ENCODE data around the gene CHP2.
A peak's percentile ranks its signal among the peaks of the same experiment; 100 is the strongest.
"Not testable (repeated sequence)": the region's sequence is repeated elsewhere in the genome, so short reads cannot be mapped to it uniquely, and the experiment has no call there.

The CHP2 gene

DNA sequence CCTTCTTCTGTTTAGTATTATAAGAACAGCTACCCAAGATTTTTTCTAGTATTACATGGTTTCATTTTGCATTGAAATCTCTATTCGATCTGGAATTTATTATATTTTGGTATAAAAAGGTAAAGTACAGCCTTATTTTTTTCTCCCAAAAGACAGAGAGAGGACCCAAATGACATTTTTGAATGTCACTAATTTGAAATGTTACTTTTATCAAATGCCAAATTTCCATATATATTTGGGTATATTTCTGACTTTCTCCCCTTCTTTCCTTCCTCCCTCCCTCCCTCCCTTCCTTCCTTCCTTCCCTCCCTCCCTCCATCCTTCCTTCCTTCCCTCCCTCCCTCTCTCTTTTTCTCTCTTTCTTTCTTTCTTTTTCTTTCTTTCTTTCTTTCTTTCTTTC, 6.2 kb upstream of the CHP2 start:
- DNase-seq, result no peak

DNA sequence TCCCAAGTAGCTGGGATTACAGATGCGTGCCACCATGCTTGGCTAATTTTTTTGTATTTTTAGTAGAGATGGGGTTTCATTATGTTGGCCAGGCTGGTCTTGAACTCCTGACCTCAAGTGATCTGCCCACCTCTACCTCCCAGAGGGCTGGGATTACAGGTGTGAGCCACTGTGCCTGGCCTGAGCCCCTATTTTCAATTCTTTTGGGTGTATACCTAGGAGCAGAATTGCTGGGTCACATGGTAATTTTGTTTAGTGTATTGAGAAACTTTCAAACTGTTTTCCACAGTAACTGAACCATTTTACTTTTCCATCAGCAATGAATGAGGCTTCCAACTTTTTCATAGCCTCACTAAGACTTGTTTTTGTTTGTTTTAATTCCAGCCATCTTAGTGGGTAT, 3.8 kb upstream of the CHP2 start:
- not testable (repeated sequence) for DNase-seq

DNA sequence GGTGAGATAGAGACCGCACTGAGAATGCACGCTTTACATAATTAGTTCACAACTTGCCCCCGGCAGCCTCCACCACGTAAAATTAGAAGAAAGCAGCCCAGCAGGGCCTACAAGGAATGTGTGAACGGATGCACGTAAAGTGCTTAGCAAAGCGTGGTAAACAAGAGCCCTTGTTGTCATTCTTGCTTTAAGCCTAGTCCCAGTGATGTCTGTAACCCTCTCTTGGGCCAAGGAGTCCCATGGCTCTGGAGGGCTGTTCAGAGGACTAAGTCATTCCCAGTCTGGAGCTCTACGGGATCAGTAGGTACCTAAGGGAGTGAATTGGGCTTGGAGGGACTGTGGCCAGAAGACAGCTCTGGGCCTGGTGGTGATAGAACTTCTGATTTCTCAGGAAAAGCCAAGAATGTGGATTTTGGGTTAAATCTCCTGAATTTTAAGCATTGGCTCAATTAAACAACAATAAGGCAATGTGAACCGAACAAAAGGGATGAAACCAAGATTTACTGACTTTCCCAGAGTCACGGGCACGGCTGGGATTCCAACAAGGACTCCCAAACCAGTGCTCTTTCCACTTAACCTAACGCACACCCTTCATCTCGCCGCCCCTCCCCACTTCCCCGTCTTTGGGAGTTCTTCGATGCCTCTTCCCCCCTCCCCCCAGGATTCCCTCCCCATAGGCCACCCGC, 775 bp upstream of the CHP2 start:
- DNase-seq, result no peak

DNA sequence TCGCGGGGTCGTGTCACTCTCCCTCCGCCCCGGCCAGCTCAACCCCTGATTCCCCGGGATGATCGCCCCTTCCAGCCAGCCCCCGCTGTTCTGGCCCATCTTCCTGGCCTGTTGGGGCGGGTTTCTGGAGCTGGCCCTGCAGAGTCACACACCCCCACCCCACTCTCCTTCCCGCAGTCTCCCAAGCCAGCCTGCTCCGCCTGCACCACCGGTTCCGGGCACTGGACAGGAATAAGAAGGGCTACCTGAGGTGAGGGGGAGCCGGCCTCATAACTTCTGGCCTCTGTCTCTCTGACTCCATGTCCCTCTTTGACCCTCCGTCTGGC, 621 bp downstream of the CHP2 start:
- DNase-seq, result no peak

DNA sequence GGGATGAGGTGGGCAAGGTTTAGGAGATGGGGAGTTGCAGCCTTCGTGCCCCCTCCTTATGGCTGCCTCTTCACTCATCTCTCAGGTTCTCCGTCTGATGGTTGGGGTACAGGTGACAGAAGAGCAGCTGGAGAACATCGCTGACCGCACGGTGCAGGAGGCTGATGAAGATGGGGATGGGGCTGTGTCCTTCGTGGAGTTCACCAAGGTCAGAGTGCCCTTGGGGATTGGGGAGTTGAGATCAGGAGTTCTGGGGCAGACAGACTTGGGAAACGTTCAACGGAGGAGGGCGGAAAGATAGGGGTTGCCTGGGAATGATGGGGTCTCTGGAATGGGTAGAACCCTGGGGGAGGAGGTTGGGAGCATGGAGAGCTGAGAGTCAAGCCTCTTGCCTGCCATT, 2.3 kb downstream of the CHP2 start:
- DNase-seq, result no peak

DNA sequence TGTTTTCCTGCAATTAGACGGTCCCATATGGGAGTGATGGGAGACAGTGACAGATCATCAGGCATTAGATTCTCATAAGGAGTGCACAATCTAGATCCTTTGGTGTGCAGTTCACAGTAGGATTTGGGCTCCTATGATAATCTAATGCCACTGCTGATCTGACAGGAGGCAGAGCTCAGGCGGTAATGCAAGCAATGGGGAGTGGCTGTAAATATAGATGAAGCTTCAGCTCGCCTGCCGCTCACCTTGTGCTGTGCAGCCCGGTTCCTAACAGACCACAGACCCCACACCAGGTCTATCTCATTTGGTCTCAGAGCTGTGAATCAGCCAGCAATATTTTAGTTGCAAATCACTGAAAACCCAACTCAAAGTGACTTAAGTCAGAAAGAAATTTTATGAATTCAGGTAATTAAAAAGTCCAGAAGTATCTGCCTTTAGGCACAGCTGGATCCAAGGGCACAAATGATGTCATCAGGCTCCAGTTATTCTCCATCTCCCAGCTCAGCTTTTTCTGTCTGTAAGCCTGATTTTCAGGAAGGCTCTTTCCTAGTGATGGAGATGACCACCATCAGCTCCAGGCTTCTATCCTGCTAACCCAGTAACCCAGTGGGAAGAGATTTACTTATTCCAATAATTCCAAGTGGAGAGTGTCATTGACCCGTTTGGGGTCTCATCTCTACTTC, 3.3 kb downstream of the CHP2 start:
- no peak for DNase-seq

DNA sequence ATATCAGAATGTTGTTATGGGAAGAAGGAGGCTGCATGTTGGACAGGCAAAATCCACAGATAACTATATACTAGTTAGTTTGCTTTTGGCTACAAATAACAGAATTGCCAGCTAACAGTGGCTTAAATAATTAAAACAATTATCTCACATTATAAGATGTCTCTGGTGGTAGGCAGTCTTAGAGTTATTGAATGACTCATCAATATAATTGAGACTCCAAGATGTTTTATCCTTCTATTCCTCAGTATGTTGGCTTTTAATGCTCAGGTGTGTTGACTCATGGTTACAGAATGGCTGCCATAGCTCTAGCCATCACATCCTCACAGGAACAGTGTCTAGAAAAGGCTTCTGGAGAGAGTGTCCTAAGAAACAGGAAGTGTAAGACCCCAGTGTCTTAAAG, 11.1 kb downstream of the CHP2 start:
- no peak for DNase-seq

DNA sequence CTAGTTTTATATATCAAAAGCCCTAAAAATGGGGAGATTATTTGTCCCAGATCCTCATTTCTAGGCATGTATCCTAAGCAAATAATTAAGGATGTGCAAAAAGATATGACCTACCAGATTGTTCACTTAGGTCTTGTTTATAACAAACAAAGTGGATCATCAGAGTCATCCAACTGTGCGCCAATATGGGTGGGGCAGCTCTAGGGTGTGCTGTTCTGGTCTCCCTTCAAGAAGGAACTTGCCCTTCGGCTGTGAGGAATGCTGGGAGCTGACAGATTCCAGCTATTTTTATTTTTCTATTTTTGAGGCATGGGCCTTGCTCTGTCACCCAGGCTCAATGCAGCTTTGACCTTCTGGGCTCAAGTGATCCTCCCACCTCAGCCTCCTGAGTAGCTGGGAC, 13.8 kb downstream of the CHP2 start:
- DNase-seq, result no peak

DNA sequence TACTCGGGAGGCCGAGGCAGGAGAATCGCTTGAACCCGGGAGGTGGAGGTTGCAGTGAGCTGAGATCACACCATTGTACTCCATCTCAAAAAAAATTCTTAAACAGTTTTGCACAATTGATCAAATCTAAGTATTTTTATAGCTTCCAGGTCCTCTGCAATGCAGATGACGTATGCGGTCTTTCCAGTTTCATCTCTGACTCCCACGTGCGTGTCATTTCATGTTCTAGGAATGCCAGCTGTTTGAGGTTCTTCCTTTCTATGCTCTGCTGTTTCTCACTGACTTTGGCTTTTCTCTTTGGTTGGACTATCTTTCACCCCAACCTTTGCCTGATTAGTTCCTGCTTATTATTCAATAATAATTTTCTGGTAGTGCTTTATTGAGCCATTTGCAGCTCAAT, 16.2 kb downstream of the CHP2 start:
- no peak for DNase-seq

DNA sequence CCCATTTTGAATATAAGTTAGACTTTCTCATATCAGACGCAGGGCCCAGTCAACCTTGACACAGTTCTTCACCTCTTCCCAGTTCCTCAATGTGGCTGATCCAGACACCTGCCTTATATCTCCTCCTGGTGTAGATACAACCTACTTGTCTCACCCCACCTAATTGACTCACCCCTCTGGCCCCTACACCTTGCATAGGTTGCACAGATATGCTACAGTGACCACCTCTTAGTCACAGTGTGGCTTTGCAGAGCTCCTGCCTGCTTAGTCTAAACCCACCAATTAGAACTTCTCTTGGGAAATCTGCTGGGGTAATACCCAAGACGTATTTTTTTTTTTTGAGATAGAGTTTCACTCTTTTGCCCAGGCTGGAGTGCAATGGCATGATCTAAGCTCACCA, 16.8 kb downstream of the CHP2 start:
- DNase-seq, result no peak

DNA sequence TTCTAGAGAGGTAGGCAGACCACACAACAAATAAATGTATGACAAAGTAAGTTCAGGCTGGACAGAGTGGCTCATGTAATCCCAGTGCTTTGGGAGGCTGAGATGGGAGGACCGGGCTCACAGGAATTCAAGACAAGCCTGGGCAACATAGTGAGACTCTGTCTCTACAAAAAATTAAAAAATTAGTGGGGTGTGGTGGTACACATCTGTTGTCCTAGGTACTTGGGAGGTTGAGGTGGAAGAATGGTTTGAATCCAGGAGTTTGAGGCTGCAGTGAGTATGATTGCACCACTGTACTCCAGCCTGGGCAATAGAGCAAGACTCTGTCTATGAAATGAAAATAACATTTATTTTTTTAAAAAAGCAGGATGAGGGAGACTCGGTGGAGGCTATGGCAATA, 18.5 kb downstream of the CHP2 start:
- no peak for DNase-seq

DNA sequence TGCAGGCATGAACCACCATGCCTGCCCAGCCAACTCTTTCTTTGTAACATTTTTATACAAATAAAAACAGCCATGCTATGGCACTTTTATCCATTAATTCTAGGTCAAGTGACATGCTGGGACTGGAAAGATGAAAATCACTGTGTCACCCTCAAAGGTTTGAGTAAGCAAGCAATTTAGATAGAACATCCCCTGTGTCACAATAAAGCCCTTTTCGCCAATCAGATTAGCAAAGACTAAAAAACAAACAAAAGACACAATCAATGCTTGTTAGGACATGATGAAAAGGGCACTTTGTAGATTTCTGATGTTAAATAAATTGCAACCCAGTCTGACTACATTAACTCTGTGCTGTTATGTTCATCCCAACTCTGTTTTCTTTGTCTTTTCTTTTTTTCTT, 26.4 kb downstream of the CHP2 start:
- no peak for DNase-seq

DNA sequence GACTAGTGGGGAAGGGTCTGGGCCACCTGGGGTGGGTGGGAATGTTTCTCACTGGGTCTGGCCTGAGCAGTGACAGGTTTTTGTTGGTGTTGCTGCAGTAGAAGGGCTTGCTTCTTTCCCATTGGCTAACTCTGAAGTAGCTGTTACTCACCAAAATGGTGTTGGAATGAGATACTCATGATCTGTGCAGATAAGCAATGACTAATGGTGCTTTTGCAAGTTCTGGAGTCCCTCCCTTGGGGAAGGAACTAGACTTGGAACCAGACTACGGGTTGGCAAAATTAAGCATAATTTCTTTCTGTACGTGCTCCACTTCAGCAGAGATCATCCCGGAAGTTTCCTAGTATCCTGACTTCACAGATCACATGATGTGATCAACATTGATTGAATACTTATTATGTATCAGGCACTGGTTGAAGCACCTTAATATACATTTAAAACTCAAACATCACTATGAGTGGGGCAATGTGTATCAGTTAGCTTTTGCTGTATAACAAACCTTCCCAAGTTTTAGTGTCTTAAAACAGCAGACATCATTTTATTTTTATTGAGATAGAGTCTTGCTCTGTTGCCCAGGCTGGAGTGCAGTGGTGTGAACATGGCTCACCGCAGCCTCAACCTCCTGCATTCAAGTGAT, 30.1 kb downstream of the CHP2 start:
- no peak for DNase-seq

DNA sequence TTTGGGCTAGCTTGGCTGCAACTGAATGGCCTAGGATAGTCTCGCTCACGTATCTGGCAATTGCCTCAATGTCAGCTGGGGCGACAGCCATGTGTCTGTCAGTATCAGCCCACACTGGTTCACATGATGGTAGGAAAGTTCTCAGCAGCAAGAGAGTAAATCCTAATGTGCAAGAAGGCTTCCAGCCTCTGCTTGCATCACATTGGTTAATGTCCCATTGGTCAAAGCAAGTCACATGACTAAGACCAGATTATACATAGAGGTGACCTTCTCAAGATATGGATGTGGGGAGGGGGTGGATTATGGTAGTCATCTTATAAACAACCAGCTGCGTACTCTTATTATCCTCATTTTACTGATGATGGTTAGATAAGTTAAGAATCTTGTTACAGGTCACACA, 31.0 kb downstream of the CHP2 start:
- no peak for DNase-seq

DNA sequence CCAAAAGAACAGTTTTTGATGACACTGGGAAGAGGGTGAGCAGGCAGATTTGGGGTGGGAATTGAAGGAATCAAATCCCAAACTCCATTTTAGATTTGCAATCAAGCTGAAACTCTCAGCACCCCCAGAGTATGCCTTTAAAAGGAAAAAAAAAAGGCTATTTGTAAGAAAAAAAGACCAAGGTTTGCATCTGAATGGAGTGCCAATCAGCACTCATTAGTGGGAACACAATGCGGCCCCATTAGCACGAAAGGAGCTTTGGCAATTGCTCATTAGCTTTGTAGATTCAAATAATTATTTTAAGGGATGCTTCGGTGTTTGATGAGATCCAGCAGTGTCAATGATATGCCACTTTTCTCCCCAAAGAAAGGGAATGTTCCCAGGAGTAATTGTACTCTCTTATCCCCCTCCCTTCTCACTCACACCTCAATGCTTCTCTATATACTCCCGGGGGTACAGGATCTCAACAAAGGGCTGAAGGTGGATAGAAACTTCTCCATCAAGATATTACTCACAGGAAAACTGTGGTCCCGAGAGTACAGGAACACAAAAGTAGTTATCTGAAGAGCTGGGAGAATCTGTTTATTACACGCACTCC, 32.2 kb downstream of the CHP2 start:
- DNase-seq, result no peak

DNA sequence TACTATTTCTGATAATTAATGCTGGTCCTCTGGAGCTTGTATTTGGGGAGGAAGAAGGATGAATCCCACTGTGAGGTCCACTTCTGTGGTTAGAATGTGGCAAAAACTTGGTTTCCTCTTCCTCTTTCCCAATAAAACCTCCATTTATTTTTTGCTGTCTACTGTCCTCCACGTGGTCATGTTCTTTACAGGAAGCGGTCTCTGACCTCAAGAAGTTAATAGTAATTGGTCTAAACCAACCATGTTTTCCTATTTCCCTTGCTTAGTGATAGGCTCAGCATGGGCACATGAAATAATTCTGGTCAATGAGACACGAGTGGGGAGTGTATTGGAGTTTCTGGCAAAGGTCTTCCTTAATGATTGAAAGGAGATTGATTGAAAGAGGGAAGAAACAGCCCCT, 33.9 kb downstream of the CHP2 start:
- no peak for DNase-seq

DNA sequence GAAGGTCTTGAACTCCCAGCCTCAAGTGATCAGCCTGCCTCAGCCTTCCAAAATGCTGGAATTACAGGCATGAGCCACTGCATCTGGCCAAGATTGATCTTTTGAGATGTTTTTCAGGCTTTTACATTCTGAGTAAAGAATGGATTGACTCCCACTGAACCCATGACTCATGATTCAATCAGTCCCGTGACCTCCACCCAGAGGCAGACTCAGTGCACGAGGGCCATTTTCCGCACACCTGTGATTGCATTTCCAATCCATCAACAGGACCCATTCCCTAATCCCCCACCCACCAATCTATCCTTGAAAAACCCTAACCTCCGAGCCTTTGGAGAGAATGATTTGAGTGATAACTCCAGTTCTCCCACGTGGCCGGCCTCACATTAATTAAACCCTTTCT, 40.6 kb downstream of the CHP2 start:
- DNase-seq, result no peak

DNA sequence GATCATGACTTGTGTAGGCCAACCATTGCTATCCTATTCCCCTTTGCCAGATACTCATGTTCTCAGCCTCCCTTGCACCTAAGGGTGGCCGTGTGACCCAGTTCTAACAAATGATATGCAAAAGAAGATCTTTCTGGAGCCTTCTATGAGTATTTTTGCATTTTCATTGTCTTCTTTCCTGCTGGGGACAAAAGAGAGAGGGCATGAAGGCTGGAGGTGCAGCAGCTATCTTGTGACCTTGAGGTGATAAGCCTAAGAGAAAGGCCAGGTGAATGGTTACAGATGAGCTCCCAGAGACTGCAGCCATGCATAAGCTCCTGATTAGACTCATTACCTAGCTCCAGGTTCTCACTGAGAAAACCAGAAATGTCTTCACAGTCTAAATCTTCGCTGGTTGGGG, 42.1 kb downstream of the CHP2 start:
- no peak for DNase-seq

DNA sequence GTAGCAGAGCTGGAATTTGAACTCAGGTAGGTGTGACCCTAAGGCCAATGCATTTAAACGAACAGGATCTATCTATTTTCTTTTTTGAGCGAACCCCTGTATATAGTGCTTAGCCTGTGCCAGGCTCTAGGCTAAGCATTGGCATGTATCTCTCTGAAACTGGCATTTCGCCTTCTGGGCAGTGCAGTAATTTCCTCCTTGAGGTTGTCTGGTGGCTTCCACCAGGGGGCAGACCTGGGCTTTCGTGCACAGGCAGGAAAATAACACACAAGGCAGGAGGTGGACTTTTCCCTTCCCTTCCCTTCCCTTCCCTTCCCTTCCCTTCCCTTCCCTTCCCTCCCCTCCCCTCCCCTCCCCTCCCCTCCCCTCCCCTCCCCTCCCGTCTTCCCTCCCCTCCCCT, 46.6 kb downstream of the CHP2 start:
- peak; percentile 49 to 77 (median 65) for DNase-seq

DNA sequence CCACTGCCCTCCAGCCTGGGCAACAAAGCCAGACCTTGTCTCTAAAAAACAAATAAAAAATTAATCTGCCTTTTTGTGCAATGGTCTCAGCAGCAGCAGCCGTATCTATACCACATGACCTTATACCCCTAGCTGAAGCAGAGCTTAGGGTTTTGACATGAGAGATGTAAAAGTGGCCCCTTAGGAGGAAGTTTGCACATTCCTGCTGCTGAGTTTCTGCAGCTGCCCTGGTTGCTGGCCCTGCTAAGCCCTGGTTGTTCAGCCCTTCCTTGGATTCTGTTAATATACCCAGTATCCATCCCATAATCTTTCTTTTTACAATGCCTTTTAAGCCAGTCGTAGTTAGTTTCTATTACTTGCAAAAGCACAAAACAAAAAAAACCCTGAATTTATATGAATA, 48.0 kb downstream of the CHP2 start:
- no peak for DNase-seq

DNA sequence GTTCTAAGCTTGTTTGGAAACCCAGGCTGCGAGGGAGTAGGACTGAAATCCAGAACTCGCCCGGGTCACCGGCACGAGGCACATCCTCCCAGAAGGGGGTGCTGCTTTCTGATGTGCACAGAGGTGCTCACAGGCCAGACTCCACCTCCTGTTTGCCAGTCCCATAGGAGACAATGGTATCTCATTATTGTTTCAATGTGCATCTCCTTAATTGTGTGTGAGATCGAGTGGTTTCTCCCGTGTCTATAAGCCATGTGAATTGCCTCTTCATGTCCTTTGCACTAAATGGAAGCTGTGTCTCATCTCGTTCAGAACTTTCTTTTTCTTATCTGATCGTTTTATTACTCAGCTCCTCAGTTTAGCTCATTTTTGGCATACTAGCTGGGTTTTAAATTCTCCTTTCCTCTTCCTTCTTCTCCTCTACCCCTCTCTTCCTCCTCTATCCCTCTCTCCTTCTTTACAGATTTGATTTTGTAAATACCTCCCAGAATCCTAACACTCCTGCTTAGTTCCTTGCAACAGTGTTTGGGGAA, 48.8 kb downstream of the CHP2 start:
- peak; percentile 31 to 73 (median 52) for DNase-seq

DNA sequence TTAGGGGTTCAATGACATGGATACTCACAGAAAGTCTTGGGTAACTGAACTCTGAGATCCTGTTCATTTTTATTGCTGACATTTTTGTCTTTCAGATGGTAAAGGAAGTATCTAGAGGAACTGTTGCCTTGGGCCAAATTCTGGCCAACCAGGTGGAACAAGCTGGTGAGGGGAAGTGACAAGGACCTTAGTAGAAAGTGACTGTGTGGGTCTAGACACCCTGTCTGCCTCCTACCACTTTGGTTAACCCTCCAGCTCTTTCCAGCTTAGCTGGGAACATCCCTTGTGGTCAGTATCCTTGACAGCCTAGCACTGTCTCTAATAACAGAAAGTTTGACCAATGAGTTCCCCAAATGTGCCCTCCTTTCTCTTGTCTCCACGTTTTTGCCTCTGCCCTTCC, 52.2 kb downstream of the CHP2 start:
- no peak for DNase-seq

Data from T-helper 1 cell (primary cell).